Central memory CD8-positive, alpha-beta T cell (primary cell): ENCODE results near the gene ITFG2.
A peak's percentile ranks its signal among the peaks of the same experiment; 100 is the strongest.

ENCODE experiments used
- ATAC-seq: fragments of 150-1000 bp; cut with Tn5 transposase; replicated peaks from 2 replicates; pipeline ENCODE4 v1.10.0; 2022; ENCODE audit warnings: mild to moderate bottlenecking, moderate FRiP score, moderate number of reproducible peaks; ENCODE audit not compliant: poor library complexity, severe bottlenecking; ENCODE audit errors: extremely low read depth
- DNase-seq, 2 donors: peaks; one replicate each; pipeline ENCODE4 v3.0.0; 2021; ENCODE audit warnings: low spot score in 2 of 2
- H3K27ac Mint-ChIP-seq: one replicate; pipeline ENCODE4 v1.8.0; 2022; ENCODE audit warnings: low read depth, mild to moderate bottlenecking, moderate library complexity, mixed read lengths
- H3K27me3 Mint-ChIP-seq: one replicate; pipeline ENCODE4 v1.8.0; 2022; ENCODE audit warnings: mixed read lengths
- H3K36me3 Mint-ChIP-seq: one replicate; pipeline ENCODE4 v1.8.0; 2022; ENCODE audit warnings: mild to moderate bottlenecking, moderate library complexity, mixed read lengths; ENCODE audit not compliant: insufficient read depth
- H3K4me1 Mint-ChIP-seq: one replicate; pipeline ENCODE4 v1.8.0; 2022; ENCODE audit warnings: mixed read lengths
- H3K4me3 Mint-ChIP-seq: one replicate; pipeline ENCODE4 v1.8.0; 2022; ENCODE audit warnings: mild to moderate bottlenecking, moderate library complexity, mixed read lengths
- H3K9me3 Mint-ChIP-seq: one replicate; pipeline ENCODE4 v1.8.0; 2022; ENCODE audit warnings: mixed read lengths

Gene ITFG2

GRCh38 chr12:2801044-2801783 lies 11.3 kb upstream of the ITFG2 start:
- no peak overlapping the region for H3K4me3 Mint-ChIP-seq
- no peaks in the 10 kb centered on the region for H3K9me3 Mint-ChIP-seq
- H3K36me3 Mint-ChIP-seq, result peaks cover 37% of the 10 kb centered on the region
- ATAC-seq, result no peak
- DNase-seq, result no peak
- H3K27me3 Mint-ChIP-seq, result no peaks in the 10 kb centered on the region
- peak overlapping the region; percentile 76 for H3K27ac Mint-ChIP-seq
- peaks cover 6% of the 10 kb centered on the region for H3K4me1 Mint-ChIP-seq

- Mint-ChIP-seq H3K9me3 (no peaks in the 10 kb centered on the region), H3K27ac (no peak overlapping the region), H3K4me3 (no peak overlapping the region), H3K36me3 (peaks cover 30% of the 10 kb centered on the region), H3K27me3 (no peaks in the 10 kb centered on the region), H3K4me1 (no peaks in the 10 kb centered on the region)
- ATAC-seq (no peak), DNase-seq (no peak)
Observed at GRCh38 chr12:2803635-2804392, 8.7 kb upstream of the ITFG2 start.

- no peak overlapping the region for H3K4me3 Mint-ChIP-seq
- no peak overlapping the region for H3K27ac Mint-ChIP-seq
- H3K36me3 Mint-ChIP-seq, result peaks cover 27% of the 10 kb centered on the region
- DNase-seq (no peak), ATAC-seq (no peak)
- no peaks in the 10 kb centered on the region for H3K4me1 Mint-ChIP-seq
- no peaks in the 10 kb centered on the region for H3K9me3 Mint-ChIP-seq
- H3K27me3 Mint-ChIP-seq, result no peaks in the 10 kb centered on the region
Observed at GRCh38 chr12:2804393-2805142, 7.9 kb upstream of the ITFG2 start.

- Mint-ChIP-seq H3K4me1 (no peaks in the 10 kb centered on the region), H3K27ac (no peak overlapping the region), H3K4me3 (no peak overlapping the region), H3K36me3 (peaks cover 22% of the 10 kb centered on the region), H3K9me3 (no peaks in the 10 kb centered on the region), H3K27me3 (no peaks in the 10 kb centered on the region)
- DNase-seq (no peak), ATAC-seq (no peak)
Observed at GRCh38 chr12:2805143-2805520, 7.3 kb upstream of the ITFG2 start.

- no peak overlapping the region for H3K27ac Mint-ChIP-seq
- DNase-seq (no peak), ATAC-seq (no peak)
- H3K9me3 Mint-ChIP-seq, result no peaks in the 10 kb centered on the region
- H3K36me3 Mint-ChIP-seq, result peaks cover 10% of the 10 kb centered on the region
- H3K4me1 Mint-ChIP-seq, result no peaks in the 10 kb centered on the region
- H3K27me3 Mint-ChIP-seq, result no peaks in the 10 kb centered on the region
- H3K4me3 Mint-ChIP-seq, result no peak overlapping the region
Observed at GRCh38 chr12:2806700-2807099, 5.8 kb upstream of the ITFG2 start.

- no peaks in the 10 kb centered on the region for H3K27me3 Mint-ChIP-seq
- no peak for DNase-seq
Observed at GRCh38 chr12:2811801-2812200, 667 bp upstream of the ITFG2 start.

GRCh38 chr12:2813214-2814185 lies 1.0 kb downstream of the ITFG2 start:
- peak overlapping the region; percentile 97 for H3K4me3 Mint-ChIP-seq
- ATAC-seq (no peak), DNase-seq (no peak)
- H3K36me3 Mint-ChIP-seq, result peaks cover 28% of the 10 kb centered on the region
- no peaks in the 10 kb centered on the region for H3K9me3 Mint-ChIP-seq
- H3K27me3 Mint-ChIP-seq, result no peaks in the 10 kb centered on the region
- peaks cover 25% of the 10 kb centered on the region for H3K4me1 Mint-ChIP-seq
- peak overlapping the region; percentile 99 for H3K27ac Mint-ChIP-seq

More at GRCh38 chr12:2811801-2812200, 667 bp upstream of the ITFG2 start:
- peak overlapping the region; percentile 97 for H3K4me3 Mint-ChIP-seq
- no peak for ATAC-seq
- H3K36me3 Mint-ChIP-seq, result peaks cover 17% of the 10 kb centered on the region
- peaks cover 25% of the 10 kb centered on the region for H3K4me1 Mint-ChIP-seq
- H3K27ac Mint-ChIP-seq, result peak overlapping the region; percentile 99
- no peaks in the 10 kb centered on the region for H3K9me3 Mint-ChIP-seq

- H3K27ac Mint-ChIP-seq, result no peak overlapping the region
- peaks cover 10% of the 10 kb centered on the region for H3K4me1 Mint-ChIP-seq
- DNase-seq, result no peak
- no peaks in the 10 kb centered on the region for H3K9me3 Mint-ChIP-seq
- no peak for ATAC-seq
- H3K4me3 Mint-ChIP-seq, result no peak overlapping the region
- no peaks in the 10 kb centered on the region for H3K27me3 Mint-ChIP-seq
- peaks cover 51% of the 10 kb centered on the region for H3K36me3 Mint-ChIP-seq
Observed at GRCh38 chr12:2819810-2820209, 7.3 kb downstream of the ITFG2 start.

- Mint-ChIP-seq H3K27ac (no peak overlapping the region), H3K4me3 (no peak overlapping the region), H3K9me3 (no peaks in the 10 kb centered on the region), H3K4me1 (peaks cover 9% of the 10 kb centered on the region), H3K27me3 (no peaks in the 10 kb centered on the region), H3K36me3 (peaks cover 52% of the 10 kb centered on the region)
- no peak for ATAC-seq
- DNase-seq, result no peak
Observed at GRCh38 chr12:2820432-2820831, 8.0 kb downstream of the ITFG2 start.

- Mint-ChIP-seq H3K4me3 (no peak overlapping the region), H3K9me3 (no peaks in the 10 kb centered on the region), H3K27ac (no peak overlapping the region), H3K36me3 (peaks cover 46% of the 10 kb centered on the region), H3K4me1 (peaks cover 9% of the 10 kb centered on the region), H3K27me3 (no peaks in the 10 kb centered on the region)
- no peak for DNase-seq
- no peak for ATAC-seq
Observed at GRCh38 chr12:2823483-2823882, 11.0 kb downstream of the ITFG2 start.

GRCh38 chr12:2824541-2824940 lies 12.1 kb downstream of the ITFG2 start:
- no peak for DNase-seq
- Mint-ChIP-seq H3K4me3 (no peak overlapping the region), H3K36me3 (peaks cover 51% of the 10 kb centered on the region), H3K27me3 (no peaks in the 10 kb centered on the region), H3K4me1 (peaks cover 6% of the 10 kb centered on the region), H3K27ac (no peak overlapping the region), H3K9me3 (no peaks in the 10 kb centered on the region)
- no peak for ATAC-seq

GRCh38 chr12:2825132-2825531 lies 12.7 kb downstream of the ITFG2 start:
- no peak overlapping the region for H3K4me3 Mint-ChIP-seq
- peaks cover 47% of the 10 kb centered on the region for H3K36me3 Mint-ChIP-seq
- DNase-seq, result no peak
- no peaks in the 10 kb centered on the region for H3K27me3 Mint-ChIP-seq
- no peak overlapping the region for H3K27ac Mint-ChIP-seq
- H3K9me3 Mint-ChIP-seq, result no peaks in the 10 kb centered on the region
- H3K4me1 Mint-ChIP-seq, result peaks cover under 1% of the 10 kb centered on the region
- ATAC-seq, result no peak
